ENCODE data around the gene HLF. TPM values are rescaled to one million over a fixed set of nuclear protein-coding genes. Genes with fewer than 3 reads are reported as not detected.

The HLF gene
- total and polyA plus RNA-seq, 2 of the 4 experiments (the other 2 are of a cell fraction), result 0.18 TPM; not detected in 1

- BruUV-seq (replicated peaks), result no TSS peak
- dilution Hi-C loops (cut with HindIII; ENCODE audit: low sequenced_read_pairs, unreplicated experiment), result no loop called here
- TF ChIP-seq RAD21 (IDR thresholded peaks at IDR 0.05; ENCODE audit: low read length), result no peak
- TF ChIP-seq, protein P1, sequence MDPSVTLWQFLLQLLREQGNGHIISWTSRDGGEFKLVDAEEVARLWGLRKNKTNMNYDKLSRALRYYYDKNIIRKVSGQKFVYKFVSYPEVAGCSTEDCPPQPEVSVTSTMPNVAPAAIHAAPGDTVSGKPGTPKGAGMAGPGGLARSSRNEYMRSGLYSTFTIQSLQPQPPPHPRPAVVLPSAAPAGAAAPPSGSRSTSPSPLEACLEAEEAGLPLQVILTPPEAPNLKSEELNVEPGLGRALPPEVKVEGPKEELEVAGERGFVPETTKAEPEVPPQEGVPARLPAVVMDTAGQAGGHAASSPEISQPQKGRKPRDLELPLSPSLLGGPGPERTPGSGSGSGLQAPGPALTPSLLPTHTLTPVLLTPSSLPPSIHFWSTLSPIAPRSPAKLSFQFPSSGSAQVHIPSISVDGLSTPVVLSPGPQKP (IDR thresholded peaks at IDR 0.05; ENCODE audit: borderline replicate concordance, low read depth, low read length), result no peak
- no peak for TF ChIP-seq BHLHE40 (IDR thresholded peaks at IDR 0.05; ENCODE audit: low read depth, low read length)
- TF ChIP-seq NFE2L2 (IDR thresholded peaks at IDR 0.05; ENCODE audit: low read depth, low read length), result no peak
- no peak for TF ChIP-seq CEBPB (IDR thresholded peaks at IDR 0.05; ENCODE audit: low read depth, low read length)
- TF ChIP-seq RFX5 (IDR thresholded peaks at IDR 0.05; ENCODE audit: low read depth, low read length), result no peak
- no peak for TF ChIP-seq MXI1 (IDR thresholded peaks at IDR 0.05; ENCODE audit: borderline replicate concordance, low read depth, low read length)
- no peak for TF ChIP-seq USF2 (IDR thresholded peaks at IDR 0.05; ENCODE audit: low read depth, low read length)
- no peak for TF ChIP-seq MAZ (IDR thresholded peaks at IDR 0.05; ENCODE audit: borderline replicate concordance, low read depth, low read length)
- no peak for TF ChIP-seq CHD1 (IDR thresholded peaks at IDR 0.05; ENCODE audit: low read depth, low read length)
- no peak for TF ChIP-seq RCOR1 (IDR thresholded peaks at IDR 0.05; ENCODE audit: insufficient replicate concordance, low read length)
- TF ChIP-seq FOS (IDR thresholded peaks at IDR 0.05; ENCODE audit: low read depth, low read length), result no peak
- TF ChIP-seq POLR2A (IDR thresholded peaks at IDR 0.05; ENCODE audit: low read depth, low read length), result no peak
- no peak for TF ChIP-seq MAFK (IDR thresholded peaks at IDR 0.05; ENCODE audit: low read depth, low read length)
- TF ChIP-seq CTCF (conservative IDR thresholded peaks at IDR 0.05; ENCODE audit: low read depth, low read length), result no peak
- TF ChIP-seq SMC3 (IDR thresholded peaks at IDR 0.05; ENCODE audit: low read depth, low read length), result no peak
- Histone ChIP-seq H4K91ac (ENCODE audit: insufficient read depth, low read depth, low read length) (no peak overlapping the region), H3K9ac (ENCODE audit: low read depth, low read length) (no peak overlapping the region), H3K9me1 (ENCODE audit: insufficient read depth, low read length) (no peaks in the 10 kb centered on the region), H2AK5ac (ENCODE audit: low read depth, low read length) (no peak overlapping the region), H3K9me3 (ENCODE audit: control insufficient read depth, insufficient read depth, low read length) (no peaks in the 10 kb centered on the region), H3K56ac (ENCODE audit: extremely low read depth, insufficient read depth, low read length) (no peak overlapping the region), H3K23ac (ENCODE audit: low read depth, low read length) (no peak overlapping the region), H3K4me2 (ENCODE audit: low read depth, low read length) (peak overlapping the region; percentile 67; the same call in 1 of the 2 replicates), H2BK120ac (ENCODE audit: low read depth, low read length) (no peak overlapping the region), H2BK5ac (ENCODE audit: low read depth, low read length, poor library complexity, severe bottlenecking) (no peak overlapping the region), H3K36me3 (ENCODE audit: control insufficient read depth, insufficient read depth, low read length) (no peaks in the 10 kb centered on the region), H3K4ac (ENCODE audit: low read depth, low read length) (no peak overlapping the region), H4K8ac (ENCODE audit: low read depth in 2 of 2, low read length in 2 of 2) (no peak overlapping the region), H3K18ac (ENCODE audit: low read depth, low read length) (no peak overlapping the region), H3K4me3 (ENCODE audit: insufficient read depth, low read depth, low read length) (no peak overlapping the region), H2AK9ac (replicated peaks; ENCODE audit: low read depth, low read length, poor library complexity) (no peak overlapping the region), H2BK20ac (ENCODE audit: low read depth, low read length) (no peak overlapping the region), H3K27me3 (ENCODE audit: control insufficient read depth, insufficient read depth, low read length) (peaks cover 53% of the 10 kb centered on the region), H4K20me1 (ENCODE audit: insufficient read depth, low read length) (no peaks in the 10 kb centered on the region), H3K4me1 (ENCODE audit: control insufficient read depth, insufficient read depth, low read length) (0 out of 2 replicates have a peak, but pooled peaks cover 3% of the 10 kb centered on the region), H3K27ac (ENCODE audit: insufficient read depth, low read length) (no peak overlapping the region), H3K14ac (replicated peaks; ENCODE audit: low read depth, low read length) (no peak overlapping the region), H2AFZ (replicated peaks; ENCODE audit: low read length, poor library complexity) (peak overlapping the region; percentile 60), H4K5ac (ENCODE audit: low read depth, low read length) (no peak overlapping the region), H2BK15ac (ENCODE audit: low read depth, low read length) (no peak overlapping the region), H3K79me1 (ENCODE audit: low read depth in 1 of 2, low read length in 2 of 2) (no peaks in the 10 kb centered on the region)
- DNase-seq (no peak), ATAC-seq (ENCODE audit: low read depth) (no peak)
- CTCF ChIA-PET, result no interaction called here
- 0% methylated on average over 7 of the region's 52 CpGs; no CpG with 5 or more reads in 1 of the 2 experiments for WGBS, 2 experiments (ENCODE audit: extremely low coverage in 2 of 2, insufficient read length in 1 of 2)
- POLR2A ChIA-PET (ENCODE audit: unreplicated experiment), result no interaction called here
- intact Hi-C loops (cut with micrococcal nuclease), result no loop called here
- in situ Hi-C loops (cut with MboI; ENCODE audit: low sequenced_read_pairs), result no loop called here
These were observed 706 bp downstream of the HLF start for GRCh38 chr17:55265311-55266021.

Measured in IMR-90 (cell line).